HEK293T (cell line): ENCODE measurements around the gene KRTAP5-4.

Source experiments
- CTCF ChIA-PET: fragments of 350-600 bp; formaldehyde crosslinking; extraction: SDS; loops from one replicate; lab custom pipeline; 2021; ENCODE audit warnings: antibody characterized with exemption, inconsistent platforms; lab: Yijun Ruan, JAX
- POLR2A ChIA-PET: fragments of 350-600 bp; formaldehyde crosslinking; extraction: SDS; loops from one replicate; lab custom pipeline; 2020; ENCODE audit warnings: antibody characterized with exemption, inconsistent platforms; lab: Yijun Ruan, JAX
- DNase-seq: peaks from one replicate; pipeline ENCODE4 v3.0.0; 2012; ENCODE audit warnings: mixed read lengths; ENCODE audit errors: extremely low spot score
- ARNT ChIP-seq: fragments of 450-650 bp; IDR thresholded peaks from 2 replicates; pipeline ENCODE4 v1.6.1; 2017; ENCODE audit warnings: mild to moderate bottlenecking
- BHLHE40 ChIP-seq: fragments of 450-650 bp; IDR thresholded peaks from 2 replicates; pipeline ENCODE4 v1.6.1; 2016; ENCODE audit warnings: mild to moderate bottlenecking, moderate library complexity, borderline replicate concordance
- CTBP1 ChIP-seq: fragments of 450-650 bp; IDR thresholded peaks from 2 replicates; pipeline ENCODE4 v1.6.1; 2016; ENCODE audit warnings: borderline replicate concordance
- ELF4 ChIP-seq: fragments of 450-650 bp; IDR thresholded peaks from 2 replicates; pipeline ENCODE4 v1.6.1; 2017; ENCODE audit warnings: antibody characterized with exemption
- FOXA1 ChIP-seq: fragments of 450-650 bp; IDR thresholded peaks from 2 replicates; pipeline ENCODE4 v1.6.1; 2016; ENCODE audit warnings: mild to moderate bottlenecking
- FOXK2 ChIP-seq: fragments of 450-650 bp; IDR thresholded peaks from 2 replicates; pipeline ENCODE4 v1.6.1; 2016; ENCODE audit warnings: mild to moderate bottlenecking
- FOXM1 ChIP-seq: fragments of 450-650 bp; IDR thresholded peaks from 2 replicates; pipeline ENCODE4 v1.6.1; 2017; ENCODE audit warnings: mild to moderate bottlenecking, borderline replicate concordance
- HDGF ChIP-seq: fragments of 450-650 bp; IDR thresholded peaks from 2 replicates; pipeline ENCODE4 v1.6.1; 2017; ENCODE audit warnings: antibody characterized with exemption, borderline replicate concordance
- L3MBTL2 ChIP-seq: fragments of 450-650 bp; conservative IDR thresholded peaks from 2 replicates; pipeline ENCODE4 v1.6.1; 2016; ENCODE audit warnings: mild to moderate bottlenecking
- LEF1 ChIP-seq: fragments of 450-650 bp; IDR thresholded peaks from 2 replicates; pipeline ENCODE4 v1.6.1; 2017; ENCODE audit warnings: mild to moderate bottlenecking, borderline replicate concordance
- NFRKB ChIP-seq: fragments of 450-650 bp; IDR thresholded peaks from 2 replicates; pipeline ENCODE4 v1.6.1; 2016; ENCODE audit warnings: mild to moderate bottlenecking, moderate library complexity
- PKNOX1 ChIP-seq: fragments of 450-650 bp; IDR thresholded peaks from 2 replicates; pipeline ENCODE4 v1.6.1; 2016
- SP1 ChIP-seq: fragments of 450-650 bp; IDR thresholded peaks from 2 replicates; pipeline ENCODE4 v1.6.1; 2017
- SUZ12 ChIP-seq: fragments of 450-650 bp; IDR thresholded peaks from 2 replicates; pipeline ENCODE4 v1.6.1; 2016; ENCODE audit warnings: mild to moderate bottlenecking
- TARDBP ChIP-seq: fragments of 450-650 bp; IDR thresholded peaks from 2 replicates; pipeline ENCODE4 v1.6.1; 2016
- ZNF384 ChIP-seq: fragments of 450-650 bp; IDR thresholded peaks from 2 replicates; pipeline ENCODE4 v1.6.1; 2016

KRTAP5-4 gene

DNA sequence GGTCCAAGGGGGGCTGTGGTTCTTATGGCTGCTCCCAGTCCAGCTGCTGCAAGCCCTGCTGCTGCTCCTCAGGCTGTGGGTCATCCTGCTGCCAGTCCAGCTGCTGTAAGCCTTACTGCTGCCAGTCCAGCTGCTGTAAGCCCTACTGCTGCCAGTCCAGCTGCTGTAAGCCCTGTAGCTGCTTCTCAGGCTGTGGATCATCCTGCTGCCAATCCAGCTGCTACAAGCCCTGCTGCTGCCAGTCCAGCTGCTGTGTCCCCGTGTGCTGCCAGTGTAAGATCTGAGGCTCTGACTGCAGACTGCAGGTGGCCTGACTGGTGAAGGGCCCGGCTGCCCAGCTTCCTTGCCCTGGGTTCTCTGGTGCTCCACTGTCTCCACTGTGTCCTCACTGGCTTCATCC is 8.3 kb upstream of the KRTAP5-4 start:
- CTCF ChIA-PET, result interaction anchor here (1.2 to 1.5 kb wide), 2 partner anchors 9 to 11 kb away, joined by 3 to 4 read pairs; no protein-coding TSS in a partner anchor
- DNase-seq, result no peak

GRCh38 chr11:1629326-1630185 is 7.6 kb upstream of the KRTAP5-4 start, which contains the start of gene KRTAP5-5:
TSS of gene KRTAP5-5 (plus strand) at chr11:1629775. CDS start at chr11:1629841, 66 bp downstream.
- ChIA-PET CTCF (interaction anchor here (0.6 to 1.5 kb wide), 3 partner anchors 8 to 34 kb away, joined by 3 read pairs; no protein-coding TSS in a partner anchor), POLR2A (no interaction called here)
- no peak for DNase-seq
- TF ChIP-seq HDGF, result no peak

More for the DNA sequence above, 8.3 kb upstream of the KRTAP5-4 start:
- POLR2A ChIA-PET, result no interaction called here
- no peak for TF ChIP-seq ARNT
- TF ChIP-seq NFRKB, result no peak
- no peak for TF ChIP-seq LEF1
- no peak for TF ChIP-seq ZNF384
- TF ChIP-seq HDGF, result no peak
- no peak for TF ChIP-seq TARDBP
- no peak for TF ChIP-seq SP1
- TF ChIP-seq FOXM1, result no peak
- TF ChIP-seq L3MBTL2, result no peak
- TF ChIP-seq CTBP1, result no peak
- TF ChIP-seq ELF4, result no peak
- TF ChIP-seq PKNOX1, result no peak
- TF ChIP-seq BHLHE40, result no peak

GRCh38 chr11:1628506-1629325 is 6.8 kb upstream of the KRTAP5-4 start:
- TF ChIP-seq BHLHE40 (no peak), NFRKB (no peak), ARNT (no peak), FOXM1 (no peak), HDGF (no peak), SUZ12 (no peak), FOXA1 (no peak), L3MBTL2 (no peak), TARDBP (no peak)
- CTCF ChIA-PET, result interaction anchor here (0.6 to 1.0 kb wide), 4 partner anchors 9 to 1449 kb away, joined by 3 read pairs; no protein-coding TSS in a partner anchor
- POLR2A ChIA-PET, result no interaction called here
- peak; percentile 89 for DNase-seq

GRCh38 chr11:1625541-1625940 is 3.6 kb upstream of the KRTAP5-4 start:
- TF ChIP-seq ZNF384 (no peak), L3MBTL2 (no peak), BHLHE40 (no peak), LEF1 (no peak), NFRKB (no peak), SP1 (no peak), TARDBP (no peak), CTBP1 (no peak), PKNOX1 (no peak), ELF4 (no peak), ARNT (no peak), SUZ12 (no peak), FOXK2 (no peak)
- POLR2A ChIA-PET, result no interaction called here
- no peak for DNase-seq
- CTCF ChIA-PET, result interaction anchor here (1.0 kb wide), 1 partner anchor 27 kb away, joined by 3 read pairs; no protein-coding TSS in a partner anchor

DNA sequence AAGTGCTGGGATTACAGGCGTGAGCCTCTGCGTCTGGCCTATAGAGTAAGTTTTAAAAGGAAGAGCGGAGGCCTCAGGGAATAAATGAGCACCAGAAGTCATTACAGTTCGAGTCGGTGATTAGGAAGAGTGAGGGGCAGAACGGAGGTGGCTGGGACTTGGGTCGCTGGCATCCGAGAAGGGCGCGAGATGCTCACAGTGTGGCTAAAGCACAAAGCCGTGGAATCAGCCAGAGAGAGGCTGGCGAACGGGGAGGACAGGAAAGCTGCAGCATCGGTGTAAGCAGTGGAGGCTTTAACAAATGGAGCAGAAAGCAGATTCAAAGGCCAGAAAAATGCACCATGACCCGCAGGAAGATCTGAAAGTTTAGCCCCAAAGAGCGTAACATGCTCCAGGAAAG is 2.7 kb upstream of the KRTAP5-4 start:
- CTCF ChIA-PET, result interaction anchor here (0.6 kb wide), 1 partner anchor 38 kb away, joined by 4 read pairs; no protein-coding TSS in a partner anchor
- no peak for TF ChIP-seq CTBP1
- TF ChIP-seq ZNF384, result no peak
- no peak for TF ChIP-seq ARNT
- TF ChIP-seq NFRKB, result no peak
- no peak for TF ChIP-seq LEF1
- TF ChIP-seq FOXM1, result no peak
- TF ChIP-seq FOXA1, result no peak
- no peak for DNase-seq
- POLR2A ChIA-PET, result no interaction called here

GRCh38 chr11:1623716-1624115 is 1.8 kb upstream of the KRTAP5-4 start:
- TF ChIP-seq CTBP1 (no peak), FOXM1 (no peak), LEF1 (no peak), PKNOX1 (no peak), L3MBTL2 (no peak), ARNT (no peak), ELF4 (no peak), SUZ12 (no peak), FOXK2 (no peak), HDGF (no peak), FOXA1 (no peak), BHLHE40 (no peak), ZNF384 (no peak), NFRKB (no peak), SP1 (no peak), TARDBP (no peak)
- CTCF ChIA-PET, result interaction anchor here (0.7 to 1.3 kb wide), 3 partner anchors 16 to 70 kb away, joined by 3 read pairs; no protein-coding TSS in a partner anchor
- POLR2A ChIA-PET, result no interaction called here
- no peak for DNase-seq
